GM23248 (cell line): ENCODE data around the gene ZNF195. TPM values are rescaled to one million over a fixed set of nuclear protein-coding genes. Genes with fewer than 3 reads are reported as not detected.
A peak's percentile ranks its signal among the peaks of the same experiment; 100 is the strongest.
"Not testable (repeated sequence)": the region's sequence is repeated elsewhere in the genome, so short reads cannot be mapped to it uniquely, and the experiment has no call there.

Source experiments
- DNase-seq: peaks from one replicate; pipeline ENCODE4 v3.0.0-alpha.2; 2015
- H2AFZ ChIP-seq: fragments of 200-600 bp; sonication (generic); 2 replicates; pipeline ENCODE4 v1.6.1; 2016; ENCODE audit warnings: antibody characterized with exemption
- H3F3A ChIP-seq: fragments of 200-600 bp; sonication (generic); 2 replicates; pipeline ENCODE4 v1.6.1; 2016; ENCODE audit warnings: mild to moderate bottlenecking, antibody characterized with exemption, mixed run types; ENCODE audit not compliant: insufficient read depth
- H3K27ac ChIP-seq: fragments of 200-600 bp; sonication (generic); 2 replicates; pipeline ENCODE4 v1.5.1; 2016; ENCODE audit warnings: mild to moderate bottlenecking
- H3K27me3 ChIP-seq: fragments of 200-600 bp; sonication (generic); replicated peaks from 2 replicates; pipeline ENCODE4 v1.6.1; 2016; ENCODE audit warnings: mild to moderate bottlenecking; ENCODE audit not compliant: insufficient read depth
- H3K36me3 ChIP-seq: fragments of 200-600 bp; sonication (generic); 2 replicates; pipeline ENCODE4 v1.6.1; 2016; ENCODE audit warnings: low read depth, mild to moderate bottlenecking
- H3K4me1 ChIP-seq: fragments of 200-600 bp; sonication (generic); 2 replicates; pipeline ENCODE4 v1.6.1; 2016; ENCODE audit warnings: mild to moderate bottlenecking; ENCODE audit not compliant: insufficient read depth
- H3K4me2 ChIP-seq: fragments of 200-600 bp; sonication (generic); one replicate; pipeline ENCODE4 v1.6.1; 2016; ENCODE audit warnings: mild to moderate bottlenecking; ENCODE audit not compliant: unreplicated experiment
- H3K4me3 ChIP-seq: fragments of 200-600 bp; sonication (generic); 2 replicates; pipeline ENCODE4 v1.5.1; 2016; ENCODE audit warnings: mild to moderate bottlenecking
- H3K79me2 ChIP-seq: fragments of 200-600 bp; sonication (generic); 2 replicates; pipeline ENCODE4 v1.6.1; 2016; ENCODE audit warnings: mild to moderate bottlenecking; ENCODE audit not compliant: insufficient read depth
- H3K9ac ChIP-seq: fragments of 200-600 bp; sonication (generic); 2 replicates; pipeline ENCODE4 v1.6.1; 2016; ENCODE audit warnings: mild to moderate bottlenecking
- H3K9me2 ChIP-seq: fragments of 200-600 bp; sonication (generic); 2 replicates; pipeline ENCODE4 v1.6.1; 2016; ENCODE audit warnings: mixed run types, mild to moderate bottlenecking, moderate library complexity; ENCODE audit not compliant: insufficient read depth
- H3K9me3 ChIP-seq: fragments of 200-600 bp; sonication (generic); one replicate; pipeline ENCODE4 v1.6.1; 2017; ENCODE audit warnings: low read depth
- H4K20me1 ChIP-seq: fragments of 200-600 bp; sonication (generic); 2 replicates; pipeline ENCODE4 v1.6.0; 2016; ENCODE audit not compliant: insufficient read depth
- WGBS, 2 experiments: methylation state at CpG; one replicate each; pipeline ENCODE4 v1.1.6; 2015 to 2017; ENCODE audit warnings: low lambda C conversion rate in 2 of 2, low coverage in 1 of 2; ENCODE audit errors: missing lambda C conversion rate in 2 of 2; 5-methylcytosine and 5-hydroxymethylcytosine counted together
- in situ Hi-C: fragments of 300-500 bp; cut with MboI; formaldehyde crosslinking; loops from 2 replicates; pipeline ENCODE4 v1.15.0; 2020
- polyA plus RNA-seq: library from polyadenylated mRNA; unstranded; fragments of >200 nt; fragmentation: Nextera tagmentation; extraction: Ambion mirVana; gene quantifications from 2 replicates; pipeline ENCODE4 v1.2.1, GENCODE V29; 2016
- total RNA-seq: library from RNA; depleted of rRNA; stranded (reverse); fragments of >200 nt; shearing (Covaris generic); gene quantifications from 2 replicates; pipeline ENCODE4 v1.2.3, GENCODE V29; 2014

Gene ZNF195
- total and polyA plus RNA-seq, 2 experiments from 2014 or later, result 11.6 to 24.2 TPM

DNA sequence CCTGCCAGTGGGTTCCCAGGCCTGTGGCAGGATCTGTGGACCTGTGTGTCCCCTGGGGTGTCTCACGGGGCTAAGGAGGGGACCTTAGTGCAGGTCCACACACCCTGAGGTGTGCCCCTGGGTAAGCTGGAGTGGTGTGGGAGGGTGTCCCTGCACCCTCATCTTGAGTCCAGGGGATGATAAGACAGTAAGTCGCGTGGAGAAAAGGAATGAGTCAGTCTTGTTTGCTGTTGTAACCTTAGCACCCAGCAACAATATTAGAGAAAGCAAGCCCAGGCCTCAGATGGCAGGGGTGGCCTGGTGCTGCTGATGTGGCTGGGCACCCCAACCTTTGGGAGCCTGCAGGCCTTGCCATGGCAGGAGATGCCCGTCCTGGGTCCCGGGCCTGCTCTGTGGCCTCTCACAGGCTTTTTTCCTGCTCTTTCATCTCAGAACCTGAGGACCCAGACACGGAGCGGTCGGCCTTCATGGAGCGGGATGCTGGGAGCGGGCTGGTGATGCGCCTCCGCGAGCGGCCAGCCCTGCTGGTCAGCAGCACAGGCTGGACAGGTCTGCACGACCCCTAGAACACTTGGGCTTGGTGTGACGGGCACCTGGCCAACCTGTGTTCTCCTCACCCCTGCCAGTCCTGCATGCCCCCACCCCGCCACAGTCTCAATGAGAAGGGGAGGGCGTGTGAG is 23.4 kb upstream of the ZNF195 start:
- H3K27ac ChIP-seq, H4K20me1 ChIP-seq, H3K9me3 ChIP-seq, H3K27me3 ChIP-seq, H3K36me3 ChIP-seq, H2AFZ ChIP-seq, H3F3A ChIP-seq, in situ Hi-C loops, H3K4me1 ChIP-seq, DNase-seq, H3K4me3 ChIP-seq, H3K9me2 ChIP-seq, H3K4me2 ChIP-seq, H3K79me2 ChIP-seq, H3K9ac ChIP-seq: not testable (repeated sequence)
- 92 to 96% methylated on average over 15 to 18 of the region's 18 CpGs for WGBS, 2 experiments

DNA sequence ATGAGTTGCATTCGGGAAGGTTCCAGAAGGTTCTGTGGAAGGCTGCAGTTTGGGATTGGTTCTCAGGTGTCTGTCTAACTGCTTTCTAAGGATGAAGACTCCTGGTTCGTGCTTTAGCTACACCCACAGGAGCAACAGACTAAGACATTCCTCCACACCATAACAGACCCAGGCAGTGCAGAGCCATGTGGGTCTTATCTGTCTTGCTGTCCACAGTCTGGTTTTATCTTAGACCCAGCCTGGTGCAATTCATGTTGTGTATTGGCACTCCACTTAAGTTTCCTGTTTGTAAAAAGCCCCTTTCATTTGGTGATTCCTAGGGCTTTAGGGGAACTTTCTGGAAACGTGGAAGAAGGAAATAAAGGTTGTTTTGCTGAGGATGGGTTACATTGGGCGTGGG is 22.1 kb upstream of the ZNF195 start:
- H3K4me2 ChIP-seq, H3K9ac ChIP-seq, DNase-seq, H3K36me3 ChIP-seq, H3K9me3 ChIP-seq, H4K20me1 ChIP-seq, H3K79me2 ChIP-seq, H3K27ac ChIP-seq, H3K27me3 ChIP-seq, H3K4me1 ChIP-seq, H3F3A ChIP-seq, H3K9me2 ChIP-seq, H2AFZ ChIP-seq, H3K4me3 ChIP-seq, in situ Hi-C loops: not testable (repeated sequence)
- 89 to 93% methylated on average over 4 of the region's 4 CpGs for WGBS, 2 experiments

DNA sequence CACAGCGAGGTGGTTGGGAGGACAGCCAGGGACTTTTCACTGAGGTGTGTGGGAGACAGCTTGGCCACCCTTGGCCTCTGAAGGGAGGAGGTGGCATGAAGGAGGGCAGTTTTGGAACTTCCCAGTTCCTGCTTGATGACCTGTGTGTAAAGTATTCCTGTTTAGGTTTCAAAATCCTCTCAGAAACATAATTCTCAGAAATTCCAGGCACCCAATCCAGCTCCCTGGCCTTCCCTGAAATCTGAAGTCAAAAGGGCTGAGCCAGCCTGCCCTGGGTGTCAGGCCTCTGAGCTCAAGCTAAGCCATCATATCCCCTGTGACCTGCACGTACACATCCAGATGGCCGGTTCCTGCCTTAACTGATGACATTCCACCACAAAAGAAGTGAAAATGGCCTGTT is 19.6 kb upstream of the ZNF195 start:
- in situ Hi-C loops, H3K27ac ChIP-seq, H2AFZ ChIP-seq, H3K9ac ChIP-seq, H3K9me3 ChIP-seq, H3F3A ChIP-seq, H3K4me1 ChIP-seq, H3K27me3 ChIP-seq, H3K9me2 ChIP-seq, H3K79me2 ChIP-seq, H3K4me2 ChIP-seq, DNase-seq, H3K36me3 ChIP-seq, H3K4me3 ChIP-seq, H4K20me1 ChIP-seq: not testable (repeated sequence)
- WGBS, 2 experiments, result 69 to 78% methylated on average over 3 of the region's 3 CpGs

DNA sequence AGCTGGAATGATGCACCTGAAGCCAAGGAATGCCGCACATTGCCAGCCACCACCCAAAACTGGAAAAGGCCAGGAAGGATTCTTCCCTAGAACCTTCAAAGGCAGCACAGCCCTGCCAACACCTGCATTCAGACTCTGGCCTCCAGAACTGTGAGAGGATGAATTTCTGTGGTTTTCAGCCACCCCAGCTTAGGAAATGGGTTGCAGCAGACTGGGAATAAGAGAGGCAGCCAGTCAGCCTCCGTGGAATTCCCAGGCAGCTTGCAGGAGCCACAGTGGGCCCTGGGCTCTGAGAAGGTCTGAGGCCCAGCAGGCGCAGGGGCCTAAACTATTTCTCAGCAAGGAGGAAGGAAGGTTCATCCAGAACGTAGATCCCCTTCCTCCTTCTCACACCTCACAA is 19.2 kb upstream of the ZNF195 start:
- H3K9me3 ChIP-seq, H3K9ac ChIP-seq, DNase-seq, H3K9me2 ChIP-seq, H4K20me1 ChIP-seq, H3K79me2 ChIP-seq, H3K36me3 ChIP-seq, H3K27ac ChIP-seq, H3F3A ChIP-seq, H3K4me1 ChIP-seq, H3K4me2 ChIP-seq, H3K27me3 ChIP-seq, in situ Hi-C loops, H2AFZ ChIP-seq, H3K4me3 ChIP-seq: not testable (repeated sequence)
- WGBS, 2 experiments, result 93 to 99% methylated on average over 4 of the region's 4 CpGs

DNA sequence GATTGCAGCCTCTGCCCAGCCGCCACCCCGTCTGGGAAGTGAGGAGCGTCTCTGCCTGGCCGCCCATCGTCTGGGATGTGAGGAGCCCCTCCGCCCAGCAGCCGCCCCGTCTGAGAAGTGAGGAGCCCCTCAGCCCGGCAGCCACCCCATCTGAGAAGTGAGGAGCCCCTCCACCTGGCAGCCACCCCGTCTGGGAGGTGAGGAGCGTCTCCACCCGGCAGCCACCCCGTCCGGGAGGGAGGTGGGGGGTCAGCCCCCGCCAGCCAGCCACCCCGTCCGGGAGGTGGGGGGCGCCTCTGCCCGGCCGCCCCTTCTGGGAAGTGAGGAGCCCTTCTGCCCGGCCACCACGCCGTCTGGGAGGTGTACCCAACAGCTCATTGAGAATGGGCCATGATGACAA is 18.3 kb upstream of the ZNF195 start:
- H3K9me3 ChIP-seq, H3K9ac ChIP-seq, H3K27me3 ChIP-seq, H3K4me1 ChIP-seq, H3K36me3 ChIP-seq, H3K27ac ChIP-seq, H4K20me1 ChIP-seq, H3F3A ChIP-seq, H3K9me2 ChIP-seq, H2AFZ ChIP-seq, H3K79me2 ChIP-seq, H3K4me2 ChIP-seq, H3K4me3 ChIP-seq, DNase-seq, in situ Hi-C loops: not testable (repeated sequence)
- WGBS, 2 experiments, result 81 to 84% methylated on average over 7 to 23 of the region's 23 CpGs

DNA sequence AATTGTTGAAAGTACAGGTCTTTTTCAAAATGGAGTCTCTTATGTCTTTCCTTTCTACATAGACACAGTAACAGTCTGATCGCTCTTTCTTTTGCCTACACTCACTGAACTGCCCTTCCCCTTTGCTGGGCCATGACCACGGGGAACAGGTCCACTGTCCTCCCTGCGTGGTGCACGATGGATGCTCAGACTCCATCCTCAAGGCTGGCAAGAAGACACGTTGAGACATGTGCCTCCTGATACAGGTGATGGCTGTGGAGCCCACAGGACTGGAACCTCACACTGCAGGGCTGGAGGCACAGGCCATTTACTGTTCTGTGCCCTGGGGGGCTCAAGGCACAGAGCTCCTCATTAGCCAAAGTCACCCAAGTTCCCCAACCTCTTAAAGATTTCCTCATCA is 16.5 kb upstream of the ZNF195 start:
- H3K27me3 ChIP-seq, DNase-seq, H3K9ac ChIP-seq, H3K4me2 ChIP-seq, in situ Hi-C loops, H3K9me2 ChIP-seq, H3K27ac ChIP-seq, H2AFZ ChIP-seq, H3K79me2 ChIP-seq, H3K4me1 ChIP-seq, H4K20me1 ChIP-seq, H3K36me3 ChIP-seq, H3K9me3 ChIP-seq, H3K4me3 ChIP-seq, H3F3A ChIP-seq: not testable (repeated sequence)
- 81 to 84% methylated on average over 5 of the region's 5 CpGs for WGBS, 2 experiments

DNA sequence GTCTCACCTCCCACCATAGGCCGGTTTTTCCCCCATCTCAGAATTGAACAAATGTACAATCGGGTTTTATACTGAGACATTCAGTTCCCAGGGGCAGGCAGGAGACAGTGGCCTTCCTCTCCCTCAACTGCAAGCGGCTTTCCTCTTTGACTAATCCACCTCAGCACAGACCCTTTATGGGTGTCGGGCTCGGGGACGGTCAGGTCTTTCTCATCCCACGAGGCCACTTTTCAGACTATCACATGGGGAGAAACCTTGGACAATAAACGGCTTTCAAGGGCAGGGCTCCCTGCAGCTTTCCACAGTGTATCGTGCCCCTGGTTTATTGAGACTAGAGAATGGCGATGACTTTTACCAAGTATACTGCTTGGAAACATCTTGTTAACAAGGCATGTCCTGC is 16.0 kb upstream of the ZNF195 start:
- H3K4me2 ChIP-seq, H4K20me1 ChIP-seq, H3K27me3 ChIP-seq, in situ Hi-C loops, H3K9me2 ChIP-seq, H3K36me3 ChIP-seq, H3F3A ChIP-seq, H3K4me3 ChIP-seq, H3K9ac ChIP-seq, H3K27ac ChIP-seq, H3K9me3 ChIP-seq, H3K79me2 ChIP-seq, DNase-seq, H3K4me1 ChIP-seq, H2AFZ ChIP-seq: not testable (repeated sequence)
- WGBS, 2 experiments, result 84 to 86% methylated on average over 10 of the region's 10 CpGs

DNA sequence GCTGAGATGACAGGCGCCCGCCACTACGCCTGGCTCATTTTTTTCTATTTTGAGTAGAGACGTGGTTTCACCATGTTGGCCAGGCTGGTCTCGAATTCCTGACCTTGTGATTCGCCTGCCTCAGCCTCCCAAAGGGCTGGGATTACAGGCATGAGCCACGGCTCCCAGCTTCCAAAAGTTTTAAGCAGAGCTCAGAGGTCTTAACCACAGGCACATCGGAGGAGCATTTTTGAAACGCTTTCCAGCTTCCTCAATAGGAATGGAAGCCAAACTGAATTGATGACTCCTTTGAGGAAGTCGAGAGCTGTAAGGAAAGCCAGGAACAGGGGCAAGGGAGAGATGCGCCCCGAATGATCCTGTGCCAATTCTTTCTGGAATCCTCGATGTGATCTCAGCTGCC is 14.5 kb upstream of the ZNF195 start:
- H3K9me2 ChIP-seq, H3K4me1 ChIP-seq, H3K9me3 ChIP-seq, H3K27me3 ChIP-seq, H3K27ac ChIP-seq, H3K36me3 ChIP-seq, H3K4me3 ChIP-seq, H4K20me1 ChIP-seq, H3K79me2 ChIP-seq, in situ Hi-C loops, H3K9ac ChIP-seq, H3K4me2 ChIP-seq, H3F3A ChIP-seq, H2AFZ ChIP-seq: not testable (repeated sequence)
- WGBS, 2 experiments, result 70 to 75% methylated on average over 13 of the region's 13 CpGs
- DNase-seq, result peak; percentile 32
